HepG2 (cell line): ENCODE measurements around the gene WWP2. TPM values are rescaled to one million over a fixed set of nuclear protein-coding genes. Genes with fewer than 3 reads are reported as not detected.

Experiments used
- CREM ChIP-seq, 2 experiments: sonication (generic) in 1 of 2; formaldehyde crosslinking in 1 of 2; IDR thresholded peaks; 2 replicates each; pipeline versions ENCODE4 v1.4.0 to v1.6.1; 2016 to 2020; ENCODE audit warnings: antibody characterized with exemption in 1 of 2, mild to moderate bottlenecking in 1 of 2, missing genetic modification reagents in 1 of 2
- DNMT3B ChIP-seq: conservative IDR thresholded peaks from 2 replicates; pipeline ENCODE4 v1.6.1; 2016; ENCODE audit warnings: missing biosample characterization, control low read depth
- EP300 ChIP-seq, 3 experiments: sonication (generic) in 1 of 3; formaldehyde crosslinking in 1 of 3; IDR thresholded peaks; 2 replicates each; pipeline versions ENCODE4 v1.5.1 to v1.6.1; 2011 to 2020; ENCODE audit warnings: low read depth in 2 of 3, low read length in 2 of 3, borderline replicate concordance in 1 of 3, improper control_type of control experiment in 1 of 3, mild to moderate bottlenecking in 1 of 3, missing genetic modification reagents in 1 of 3, moderate library complexity in 1 of 3
- ETV6 ChIP-seq: sonication (generic); formaldehyde crosslinking; conservative IDR thresholded peaks from 2 replicates; pipeline ENCODE4 v1.4.0; 2020; ENCODE audit warnings: missing genetic modification reagents
- LRRFIP1 ChIP-seq: sonication (generic); formaldehyde crosslinking; conservative IDR thresholded peaks from 2 replicates; pipeline ENCODE4 v1.4.0; 2020; ENCODE audit warnings: missing genetic modification reagents
- PHF20 ChIP-seq: sonication (generic); formaldehyde crosslinking; IDR thresholded peaks from 2 replicates; pipeline ENCODE4 v1.5.0; 2020; ENCODE audit warnings: mild to moderate bottlenecking, missing genetic modification reagents
- TFDP1 ChIP-seq: IDR thresholded peaks from 2 replicates; pipeline ENCODE4 v1.6.1; 2016; ENCODE audit warnings: missing compliant biosample characterization, missing genetic modification reagents, borderline replicate concordance
- YEATS2 ChIP-seq: sonication (generic); formaldehyde crosslinking; IDR thresholded peaks from 2 replicates; pipeline ENCODE4 v1.4.0; 2020; ENCODE audit warnings: missing genetic modification reagents, borderline replicate concordance
- ZFX ChIP-seq: sonication (generic); formaldehyde crosslinking; IDR thresholded peaks from 2 replicates; pipeline ENCODE4 v1.4.0; 2020; ENCODE audit warnings: mild to moderate bottlenecking, low read depth, missing genetic modification reagents, moderate library complexity
- ZNF138 ChIP-seq: sonication (generic); formaldehyde crosslinking; IDR thresholded peaks from 2 replicates; pipeline ENCODE4 v1.5.0; 2020; ENCODE audit warnings: mild to moderate bottlenecking, low read depth, missing genetic modification reagents
- ZNF446 ChIP-seq: sonication (generic); formaldehyde crosslinking; IDR thresholded peaks from 2 replicates; pipeline ENCODE4 v1.5.0; 2020; ENCODE audit warnings: mild to moderate bottlenecking, missing genetic modification reagents
- ZNF484 ChIP-seq: sonication (generic); formaldehyde crosslinking; IDR thresholded peaks from 2 replicates; pipeline ENCODE4 v1.5.1; 2020; ENCODE audit warnings: mild to moderate bottlenecking, low read depth, missing genetic modification reagents, borderline replicate concordance
- ZNF496 ChIP-seq: sonication (generic); formaldehyde crosslinking; IDR thresholded peaks from 2 replicates; pipeline ENCODE4 v1.8.1; 2023; ENCODE audit warnings: mild to moderate bottlenecking, moderate library complexity, missing genetic modification reagents; ENCODE audit not compliant: insufficient replicate concordance
- ZNF512 ChIP-seq: sonication (generic); formaldehyde crosslinking; IDR thresholded peaks from 2 replicates; pipeline ENCODE4 v1.4.0; 2020; ENCODE audit warnings: mild to moderate bottlenecking, missing genetic modification reagents
- ZNF678 ChIP-seq: sonication (generic); formaldehyde crosslinking; IDR thresholded peaks from 2 replicates; pipeline ENCODE4 v1.4.0; 2020; ENCODE audit warnings: mild to moderate bottlenecking, missing genetic modification reagents
- ZNF772 ChIP-seq: sonication (generic); formaldehyde crosslinking; IDR thresholded peaks from 2 replicates; pipeline ENCODE4 v1.5.0; 2020; ENCODE audit warnings: mild to moderate bottlenecking, missing genetic modification reagents
- ZNF839 ChIP-seq: sonication (generic); formaldehyde crosslinking; IDR thresholded peaks from 2 replicates; pipeline ENCODE4 v1.4.0; 2020; ENCODE audit warnings: missing genetic modification reagents, mild to moderate bottlenecking, borderline replicate concordance
- ZUFSP ChIP-seq: sonication (generic); formaldehyde crosslinking; IDR thresholded peaks from 2 replicates; pipeline ENCODE4 v1.9.0; 2021; ENCODE audit warnings: missing genetic modification reagents, mild to moderate bottlenecking, borderline replicate concordance
- polyA plus RNA-seq, 8 experiments: library from polyadenylated mRNA; depleted of rRNA in 3 of 8; stranded (reverse) in 7 of 8; unstranded in 1 of 8; fragments of >200 nt; fragmentation: Illumina TruSeq in 4 of 8; extraction: Trizol in 4 of 8; gene quantifications; 2 replicates each; pipeline versions ENCODE4 v1.2.1 to v1.2.3, GENCODE V29; 2011 to 2016; ENCODE audit warnings: low read depth in 4 of 8, missing spikeins in 1 of 8, mixed read lengths in 1 of 8; ENCODE audit not compliant: insufficient read depth in 1 of 8
- total RNA-seq, 5 experiments: library from RNA; depleted of rRNA; stranded (reverse); fragments of >200 nt; fragmentation: Illumina TruSeq; extraction: Trizol; gene quantifications; 2 replicates each; pipeline ENCODE4 v1.2.3, GENCODE V29; 2016; ENCODE audit warnings: low read depth in 1 of 5

WWP2 gene
- total and polyA plus RNA-seq, 2 of the 13 experiments (the other 11 are each of a cell fraction or from before 2014, with no cell fraction given): 11.4 to 28.2 TPM

GRCh38 chr16:69761983-69762813 lies at the start of gene WWP2 (continued):
- TF ChIP-seq YEATS2 (CRISPR knock-in tag) (peak; percentile 82), TFDP1 (CRISPR knock-in tag) (no peak), ZFX (peak; percentile 98), ZNF496 (CRISPR knock-in tag) (no peak), LRRFIP1 (CRISPR knock-in tag) (no peak), PHF20 (CRISPR knock-in tag) (peak; percentile 99), DNMT3B (no peak), ZNF772 (CRISPR knock-in tag) (peak; percentile 74; the same call in 1 of the 2 replicates), ZNF678 (CRISPR knock-in tag) (no peak), ZNF446 (CRISPR knock-in tag) (no peak), EP300 (IDR thresholded peaks at IDR 0.05; ENCODE audit: low read depth in 2 of 2, low read length in 2 of 2) (no peak), EP300 (CRISPR knock-in tag; IDR thresholded peaks at IDR 0.05; ENCODE audit: borderline replicate concordance) (no peak), ZNF839 (CRISPR knock-in tag) (no peak), ZNF512 (CRISPR knock-in tag) (no peak), ZNF484 (CRISPR knock-in tag) (no peak), CREM (IDR thresholded peaks at IDR 0.05) (peak; percentile 15; the same call in 1 of the 2 replicates), CREM (CRISPR knock-in tag; IDR thresholded peaks at IDR 0.05) (no peak), ETV6 (0 out of 2 replicates have a peak, but pooled peaks have one; percentile 36), ZNF138 (CRISPR knock-in tag) (0 out of 2 replicates have a peak, but pooled peaks have one; percentile 51), ZUFSP (CRISPR knock-in tag) (no peak)
